Gastroesophageal sphincter (tissue), 3 donors: ENCODE measurements around the gene OPCML.

ENCODE experiments used
- CTCF ChIP-seq, 4 experiments: fragments of 200-600 bp in 2 of 4; fragments of 450-650 bp in 2 of 4; sonication (generic) in 1 of 4; IDR thresholded peaks; one replicate each; pipeline ENCODE4 v1.5.1; 2017 to 2019; ENCODE audit warnings: antibody characterized with exemption in 4 of 4, mild to moderate bottlenecking in 2 of 4, moderate library complexity in 2 of 4
- POLR2A ChIP-seq, 2 donors: fragments of 450-650 bp; IDR thresholded peaks; one replicate each; pipeline ENCODE4 v1.6.1; 2017; ENCODE audit warnings: antibody characterized with exemption in 2 of 2, mild to moderate bottlenecking in 2 of 2, moderate library complexity in 1 of 2

DNA sequence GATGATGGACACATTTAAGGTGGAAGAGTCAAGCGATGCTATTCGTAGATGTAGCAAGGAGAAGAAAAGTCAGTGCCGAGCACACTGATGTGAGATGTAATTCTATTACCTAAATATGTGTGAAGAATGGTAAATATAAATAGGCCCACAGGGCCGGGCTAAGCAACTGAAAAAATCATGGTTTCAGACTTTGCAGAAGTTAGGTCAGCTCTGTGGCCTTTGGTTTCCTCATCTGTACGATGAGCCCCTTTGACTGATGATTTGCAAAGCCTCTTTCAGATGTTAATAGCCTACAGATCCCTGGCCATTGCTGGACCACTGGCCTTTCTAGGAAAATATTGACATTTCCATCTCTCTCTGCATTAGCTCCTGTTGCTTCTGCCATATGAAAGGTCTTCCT, 570.8 kb downstream of the OPCML start:
- TF ChIP-seq POLR2A (IDR thresholded peaks at IDR 0.05) (no peak), CTCF (IDR thresholded peaks at IDR 0.05) (no peak)
